Superior temporal gyrus (tissue), 1 donor: ENCODE data around the gene MAN2B1.
"Not testable (repeated sequence)": the region's sequence is repeated elsewhere in the genome, so short reads cannot be mapped to it uniquely, and the experiment has no call there.

ENCODE experiments used
- DNase-seq: peaks from one replicate; pipeline ENCODE4 v3.0.0-alpha.2; 2016; ENCODE audit errors: extremely low spot score

The MAN2B1 gene

DNA sequence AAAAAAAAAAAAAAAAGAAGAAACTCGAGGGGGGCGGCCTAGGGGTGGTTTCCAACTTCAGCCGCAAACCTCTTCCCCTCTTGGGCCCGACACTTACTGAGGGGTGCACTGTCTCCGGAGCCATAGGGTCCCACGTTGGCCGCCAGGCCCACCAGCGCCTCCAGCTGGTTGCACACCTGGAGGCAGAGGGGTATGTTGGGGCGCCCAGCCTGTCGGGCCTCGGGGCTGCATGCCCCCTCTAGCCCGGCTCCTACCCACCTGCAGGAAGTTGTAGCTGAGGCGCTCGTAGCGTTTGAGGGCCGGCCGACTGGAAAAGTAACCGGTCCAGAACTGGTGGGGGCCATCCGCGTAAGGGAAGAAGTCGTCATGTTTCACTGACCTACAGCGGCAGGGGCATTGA is 8.6 kb downstream of the MAN2B1 start:
- DNase-seq: no peak

DNA sequence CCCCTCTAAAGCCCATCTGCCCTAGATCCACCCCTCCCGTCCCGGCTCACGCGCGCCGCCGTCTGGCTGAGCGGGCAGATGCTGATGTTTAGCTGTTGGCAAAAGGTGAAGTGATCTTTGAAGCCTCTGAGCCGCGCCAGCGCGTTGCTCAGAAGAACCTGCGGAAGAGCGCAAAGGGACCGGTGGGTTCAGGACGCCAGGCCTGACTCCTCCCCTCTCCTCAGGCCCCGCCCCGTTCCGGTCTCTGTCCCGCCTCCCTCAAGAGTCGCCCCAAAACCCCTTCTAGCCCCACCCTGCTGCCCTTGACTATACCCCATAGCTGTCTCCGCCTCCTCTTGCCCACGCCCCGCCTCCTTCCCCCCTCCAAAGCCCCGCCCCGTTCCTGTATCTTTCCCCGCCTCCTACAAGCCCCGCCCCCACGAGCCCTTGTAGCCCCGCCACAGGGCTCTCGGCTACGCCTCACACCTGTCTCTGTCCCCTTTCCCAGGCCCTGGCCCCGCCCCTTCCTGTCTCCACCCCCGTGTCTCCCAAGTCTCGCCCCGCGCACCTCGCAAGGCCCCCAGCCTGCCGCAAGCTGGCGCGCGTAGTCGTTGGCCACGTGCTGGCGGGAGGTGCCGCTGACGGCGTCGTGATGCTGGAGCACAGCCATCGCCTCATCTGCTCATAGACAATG is 9.5 kb downstream of the MAN2B1 start:
- no peak for DNase-seq

DNA sequence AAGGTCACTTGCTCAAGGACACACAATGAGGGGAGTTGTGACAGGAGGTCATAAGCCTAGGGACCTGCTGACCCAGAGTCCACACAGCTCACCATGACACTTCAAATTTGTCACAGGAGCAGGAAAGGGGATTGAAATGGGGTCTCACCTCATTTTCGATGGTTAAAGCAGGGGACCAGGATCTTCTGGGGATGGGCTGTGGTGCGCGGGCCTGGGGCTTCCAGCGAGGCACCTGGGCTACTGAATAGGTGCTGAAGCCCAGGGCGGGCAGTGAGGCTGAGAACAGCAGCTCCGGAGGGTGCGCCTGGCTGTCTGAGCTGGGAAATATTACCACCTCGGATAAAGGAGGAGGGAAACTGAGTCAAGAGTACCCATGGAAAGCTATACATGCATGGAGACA is 11.0 kb downstream of the MAN2B1 start:
- no peak for DNase-seq

DNA sequence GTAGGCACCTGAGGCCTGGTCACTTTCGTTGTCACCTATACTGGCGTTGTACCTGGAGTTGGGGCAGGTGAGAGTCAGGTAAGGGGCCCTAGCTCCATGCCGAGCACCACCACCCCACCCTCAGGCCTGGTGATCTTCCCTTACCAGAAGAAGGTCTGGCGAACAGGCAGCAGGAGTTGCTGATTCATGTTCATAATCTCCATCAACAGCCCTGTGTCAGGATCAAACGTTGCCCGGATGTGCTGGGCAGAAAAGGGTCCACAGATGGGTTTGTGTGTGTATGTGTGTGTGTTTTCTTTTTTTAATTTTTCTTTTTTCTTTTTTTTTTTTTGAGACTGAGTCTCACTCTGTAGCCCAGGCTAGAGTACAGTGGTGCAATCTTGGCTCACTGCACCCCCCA is 14.3 kb downstream of the MAN2B1 start:
- no peak for DNase-seq

DNA sequence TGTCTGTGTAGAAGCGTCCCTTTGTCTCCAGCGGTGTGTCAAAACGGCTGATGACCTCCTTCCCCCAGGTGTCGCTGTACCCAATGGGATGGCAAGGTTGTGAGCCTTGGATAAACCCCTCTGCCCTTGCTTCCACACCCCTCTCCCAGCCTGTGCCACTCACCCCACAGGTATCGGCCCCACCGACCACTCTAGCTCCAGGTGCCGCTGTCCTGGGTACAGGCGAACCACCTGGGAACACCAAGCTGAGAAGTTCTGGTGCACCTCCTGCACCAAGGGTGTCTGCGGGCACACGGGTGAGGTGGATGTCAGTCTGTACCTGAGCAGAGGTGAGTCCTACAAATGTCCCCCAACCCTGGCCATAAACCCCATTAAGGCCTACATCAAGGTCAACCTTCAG is 16.6 kb downstream of the MAN2B1 start:
- no peak for DNase-seq

DNA sequence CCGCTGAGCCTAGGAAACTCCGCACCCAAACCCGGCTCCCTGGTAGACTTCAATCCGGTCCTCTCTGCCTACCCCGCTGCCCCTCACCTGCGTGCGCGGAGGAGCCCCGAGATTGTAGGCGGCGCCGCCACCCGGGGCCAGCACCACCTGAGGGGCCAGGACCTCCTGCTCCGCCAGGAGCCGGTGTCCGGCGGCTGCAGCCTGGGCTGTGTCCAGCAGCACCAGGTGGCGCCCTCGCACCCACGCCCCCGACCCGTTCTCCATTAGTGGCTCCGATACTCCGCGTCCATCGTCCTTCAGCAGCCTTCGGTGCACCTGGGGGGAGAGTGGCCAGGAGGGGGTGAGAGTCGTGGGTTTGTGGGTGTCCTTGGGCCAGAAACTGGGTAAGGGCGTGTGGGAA is 18.5 kb downstream of the MAN2B1 start:
- no peak for DNase-seq

DNA sequence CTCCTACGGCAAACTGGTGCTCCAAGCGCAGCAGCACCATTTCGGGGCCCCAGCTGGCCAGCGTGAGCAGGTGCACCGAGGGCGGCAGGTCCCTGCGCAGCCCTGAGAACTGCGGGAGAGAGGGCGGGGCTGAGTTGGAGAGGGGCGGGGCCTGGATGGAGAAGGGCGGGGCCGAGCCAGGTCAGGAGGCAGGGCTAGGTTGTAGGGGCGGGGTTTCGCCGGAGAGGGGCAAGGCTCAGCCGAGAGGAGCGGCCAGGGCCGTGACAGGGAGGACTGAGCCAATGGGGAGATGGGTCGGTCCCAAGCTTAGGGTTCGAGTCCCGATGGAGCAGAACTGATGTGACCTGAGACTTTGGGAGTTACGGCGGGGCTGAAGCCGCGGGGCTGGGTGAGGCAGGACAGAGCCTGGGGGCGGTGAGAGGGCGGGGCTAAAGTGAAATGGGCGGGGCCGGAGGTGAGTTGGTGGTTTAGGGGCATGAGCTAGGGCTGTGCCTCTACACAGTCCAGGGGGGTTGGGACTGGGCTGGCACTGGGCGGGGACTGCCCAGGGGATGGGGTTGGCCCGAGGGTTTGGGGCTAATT is 19.0 kb downstream of the MAN2B1 start:
- DNase-seq: no peak

DNA sequence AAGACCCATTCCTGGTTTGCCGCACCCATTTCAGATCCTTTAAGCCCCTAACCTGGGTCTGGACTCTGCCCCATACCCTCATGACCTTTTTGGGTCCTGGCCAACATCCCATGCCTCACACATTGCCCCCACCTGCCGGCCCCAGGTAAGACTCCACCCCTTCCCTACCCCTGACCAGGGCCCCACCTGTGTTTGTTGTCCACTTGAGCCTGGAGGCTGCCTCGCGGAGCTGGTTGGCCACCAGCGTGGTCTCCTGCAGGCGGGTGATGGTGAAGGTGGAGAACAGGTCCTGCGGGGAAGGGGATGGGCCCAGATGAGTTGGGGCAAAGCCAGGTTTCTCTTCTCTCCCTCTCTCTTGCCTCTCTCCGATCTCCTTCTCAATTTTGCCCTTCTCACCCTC is 19.5 kb downstream of the MAN2B1 start:
- DNase-seq: no peak

DNA sequence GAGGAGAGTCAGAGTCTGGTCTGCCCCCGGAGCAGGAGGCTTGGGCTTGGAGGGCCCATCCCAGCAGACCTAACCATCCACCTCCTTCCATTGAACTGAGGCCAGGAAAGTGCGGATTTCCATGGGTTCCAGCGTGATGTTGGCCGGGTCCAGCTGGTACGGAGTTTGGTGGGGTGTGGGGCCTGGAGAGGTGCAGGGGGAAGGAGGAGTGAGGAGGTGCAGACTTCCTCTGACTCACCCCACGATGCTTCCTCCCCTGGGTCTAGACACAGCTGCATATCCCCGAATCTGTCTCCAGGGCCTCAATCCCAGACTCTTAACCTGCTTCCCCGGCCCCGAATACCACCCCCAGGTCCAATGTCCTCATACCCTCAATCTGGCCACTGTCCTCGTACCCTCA is 20.0 kb downstream of the MAN2B1 start:
- no peak for DNase-seq

DNA sequence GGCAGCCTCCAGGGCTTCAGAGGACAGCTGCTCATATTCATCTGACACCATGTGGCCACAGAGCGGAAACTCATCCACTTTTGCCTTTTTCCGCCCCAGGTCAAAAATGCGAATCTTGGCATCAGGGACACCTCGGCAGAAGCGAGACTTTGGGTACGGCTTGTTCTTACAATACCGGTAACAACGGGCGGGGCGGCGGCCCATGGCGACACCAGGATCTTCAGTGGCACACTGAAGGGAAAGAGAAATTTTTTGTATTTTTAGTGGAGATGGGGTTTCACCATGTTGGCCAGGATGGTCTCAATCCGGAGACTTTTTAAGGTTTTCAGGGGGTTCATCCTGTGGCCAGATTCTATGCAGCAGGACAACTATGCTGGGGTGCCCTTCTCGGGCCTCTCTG is 22.8 kb downstream of the MAN2B1 start:
- not testable (repeated sequence) for DNase-seq

DNA sequence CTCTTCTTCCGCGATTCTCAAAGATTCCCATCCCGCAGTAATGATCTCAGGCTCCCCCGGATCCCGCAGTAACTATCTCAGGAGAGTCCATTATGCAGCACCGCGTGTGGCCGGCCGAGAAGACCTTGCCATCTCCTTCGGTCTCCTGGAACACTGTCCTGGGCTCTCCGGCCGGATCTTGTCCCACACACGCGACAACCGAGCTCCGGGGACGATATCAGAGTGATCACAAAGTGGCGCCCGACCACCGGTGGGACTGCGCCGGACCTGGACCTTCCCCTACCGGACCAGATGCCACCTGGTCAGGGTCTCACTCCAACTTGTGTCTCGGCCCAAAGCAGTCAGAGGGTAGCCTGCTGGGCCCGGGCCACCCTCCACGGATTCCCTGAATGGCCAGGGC is 24.0 kb downstream of the MAN2B1 start:
- DNase-seq: no peak

DNA sequence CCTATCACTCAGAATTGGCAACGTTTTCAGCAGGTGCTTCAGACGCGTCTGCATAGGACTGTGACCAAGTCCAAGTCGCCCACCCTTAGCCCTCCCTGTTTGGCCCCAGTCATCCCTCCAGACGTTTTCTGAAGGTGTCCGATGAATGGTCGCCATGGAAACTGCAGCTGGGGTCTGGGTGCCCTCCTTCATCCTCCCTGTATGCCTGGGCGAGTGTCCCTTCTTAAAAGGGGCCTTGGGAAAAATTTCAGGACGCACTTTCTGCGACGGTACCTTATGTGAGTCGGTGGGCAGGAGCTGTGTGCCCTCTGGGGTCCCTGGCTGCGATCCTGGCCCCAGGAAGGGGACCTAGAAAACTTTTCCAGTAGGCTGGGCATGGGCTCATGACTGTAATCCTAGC is 25.1 kb downstream of the MAN2B1 start:
- no peak for DNase-seq

DNA sequence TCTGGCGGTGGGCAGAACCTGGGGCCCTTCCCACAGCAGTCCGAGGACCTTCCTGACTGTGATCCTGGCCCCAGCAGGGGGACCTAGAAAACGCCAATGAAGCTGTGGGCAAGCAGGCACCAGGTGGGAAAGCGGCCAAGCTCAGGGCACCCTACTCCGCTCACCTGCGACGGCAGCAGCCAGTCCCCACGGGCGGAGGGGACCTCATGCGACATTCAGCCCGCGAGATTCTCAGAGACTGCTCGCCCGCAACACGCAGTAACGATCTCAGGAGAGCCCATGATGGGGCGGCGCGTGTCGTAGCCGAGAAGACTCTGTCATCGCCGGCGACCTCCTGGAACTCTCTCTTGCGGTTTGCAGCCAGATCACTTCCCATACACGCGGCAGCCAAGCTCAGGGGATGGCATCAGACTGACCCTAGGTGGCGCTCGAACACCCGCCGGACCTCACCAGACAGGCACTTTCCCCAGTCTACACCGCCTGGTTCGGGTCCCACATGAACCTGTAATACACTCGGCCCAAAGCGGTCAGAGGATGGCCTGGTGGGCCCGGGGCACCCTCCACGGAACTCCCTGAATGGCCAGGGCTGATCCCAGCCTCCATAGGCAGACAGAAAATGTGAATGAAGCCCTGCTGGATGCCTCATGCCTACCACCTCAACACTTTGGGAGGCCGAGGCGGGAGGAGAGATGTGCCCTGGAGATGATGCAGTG is 26.5 kb downstream of the MAN2B1 start:
- DNase-seq: peak; percentile 70

DNA sequence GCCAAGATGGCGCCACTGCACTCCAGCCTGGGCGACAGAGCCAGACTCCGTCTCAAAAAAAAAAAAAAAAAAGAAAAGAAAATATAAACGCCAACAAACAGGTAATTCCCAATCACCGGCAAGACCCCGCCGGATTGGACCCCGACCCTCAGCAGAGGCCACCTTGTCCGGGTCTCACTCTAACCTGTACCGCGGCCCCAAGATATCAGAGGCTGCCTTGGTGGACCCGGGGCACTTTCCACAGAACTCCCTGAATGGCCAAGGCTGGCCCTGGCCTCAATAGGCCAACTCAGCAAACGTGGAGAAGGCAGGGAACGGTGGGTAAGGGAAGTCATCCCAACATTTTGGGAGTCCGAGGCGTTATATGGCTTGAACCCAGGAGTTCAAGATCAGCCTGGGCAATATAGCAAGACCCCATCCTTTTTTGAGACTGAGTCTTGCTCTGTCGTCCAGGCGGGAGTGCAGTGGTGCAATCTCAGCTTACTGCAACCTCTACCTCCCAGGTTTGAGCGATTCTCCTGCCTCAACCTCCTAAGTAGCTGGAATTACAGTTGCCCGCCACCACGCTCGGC is 27.8 kb downstream of the MAN2B1 start:
- no peak for DNase-seq

DNA sequence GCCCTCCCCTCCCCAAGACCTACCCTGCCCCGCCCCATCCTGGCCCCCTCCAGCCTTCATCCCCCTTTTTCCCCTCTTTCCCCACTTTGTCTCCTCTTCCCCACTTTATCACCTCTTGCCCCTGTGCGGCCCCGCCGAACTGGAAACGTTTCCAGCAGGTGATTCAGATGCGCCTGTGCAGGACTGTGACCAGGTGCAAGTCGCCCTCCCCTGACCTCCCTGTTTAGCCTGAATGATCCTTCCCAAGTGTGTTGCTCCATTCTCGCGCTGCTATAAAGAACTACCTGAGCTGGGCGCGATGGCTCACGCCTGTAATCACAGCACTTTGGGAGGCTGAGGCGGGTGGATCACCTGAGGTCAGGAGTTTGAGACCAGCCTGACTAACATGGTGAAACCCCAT is 29.9 kb downstream of the MAN2B1 start:
- no peak for DNase-seq

DNA sequence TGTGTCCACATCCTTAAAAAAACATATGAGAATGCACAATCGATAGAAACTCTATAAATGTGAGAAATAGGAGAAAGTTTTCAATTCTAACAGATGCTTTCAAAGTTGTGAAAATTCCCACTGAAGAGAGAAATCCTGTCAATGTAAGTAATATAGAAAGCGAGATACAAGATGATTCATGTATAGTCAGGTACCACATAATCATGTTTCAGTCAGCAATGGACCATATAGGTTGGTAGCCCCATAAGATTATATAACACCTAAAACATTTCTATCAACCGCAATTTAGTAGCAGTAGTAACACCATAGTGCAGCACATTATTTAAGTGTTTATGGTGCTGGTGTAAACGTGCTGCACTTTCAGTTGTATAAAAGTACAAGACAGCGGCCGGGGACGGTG is 37.3 kb downstream of the MAN2B1 start:
- DNase-seq: no peak

DNA sequence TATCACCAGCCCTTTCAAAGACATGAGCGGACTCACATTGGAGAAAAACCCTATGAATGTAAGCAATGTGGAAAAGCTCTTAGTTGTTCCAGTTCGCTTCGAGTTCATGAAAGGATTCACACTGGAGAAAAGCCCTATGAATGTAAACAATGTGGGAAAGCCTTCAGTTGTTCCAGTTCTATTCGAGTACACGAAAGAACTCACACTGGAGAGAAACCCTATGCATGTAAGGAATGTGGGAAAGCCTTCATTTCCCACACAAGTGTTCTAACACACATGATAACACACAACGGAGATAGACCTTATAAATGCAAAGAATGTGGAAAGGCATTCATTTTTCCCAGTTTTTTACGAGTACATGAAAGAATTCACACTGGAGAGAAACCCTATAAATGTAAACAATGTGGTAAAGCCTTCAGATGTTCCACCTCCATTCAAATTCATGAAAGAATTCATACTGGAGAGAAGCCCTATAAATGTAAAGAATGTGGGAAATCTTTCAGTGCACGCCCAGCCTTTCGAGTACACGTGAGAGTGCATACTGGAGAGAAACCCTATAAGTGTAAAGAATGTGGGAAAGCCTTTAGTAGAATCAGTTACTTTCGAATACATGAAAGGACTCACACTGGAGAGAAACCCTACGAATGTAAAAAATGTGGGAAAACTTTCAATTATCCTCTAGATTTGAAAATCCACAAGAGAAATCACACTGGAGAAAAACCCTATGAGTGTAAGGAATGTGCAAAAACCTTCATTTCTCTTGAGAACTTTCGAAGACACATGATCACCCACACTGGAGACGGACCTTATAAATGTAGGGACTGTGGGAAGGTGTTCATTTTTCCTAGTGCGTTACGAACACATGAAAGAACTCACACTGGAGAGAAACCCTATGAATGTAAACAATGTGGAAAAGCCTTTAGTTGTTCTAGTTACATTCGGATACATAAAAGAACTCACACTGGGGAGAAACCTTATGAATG is 38.2 kb downstream of the MAN2B1 start:
- DNase-seq: no peak

DNA sequence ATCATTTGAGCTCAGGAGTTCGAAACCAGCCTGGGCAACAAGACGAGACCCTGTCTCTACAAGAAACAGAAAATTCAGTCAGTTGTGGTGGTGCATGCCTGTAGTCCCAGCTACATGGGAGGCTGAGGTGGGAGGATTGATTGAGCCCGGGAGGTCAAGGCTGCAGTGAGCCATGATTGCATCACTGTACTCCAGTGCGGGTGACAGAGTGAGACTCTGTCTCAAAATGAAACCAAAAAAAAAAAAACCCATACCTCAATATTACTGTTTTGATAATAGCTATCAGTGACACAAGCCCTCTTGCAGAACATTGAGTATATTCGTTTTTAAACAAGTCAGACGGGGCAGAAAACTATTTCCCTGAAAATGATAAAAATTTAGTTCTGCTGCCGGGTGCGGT is 39.6 kb downstream of the MAN2B1 start:
- DNase-seq: no peak

DNA sequence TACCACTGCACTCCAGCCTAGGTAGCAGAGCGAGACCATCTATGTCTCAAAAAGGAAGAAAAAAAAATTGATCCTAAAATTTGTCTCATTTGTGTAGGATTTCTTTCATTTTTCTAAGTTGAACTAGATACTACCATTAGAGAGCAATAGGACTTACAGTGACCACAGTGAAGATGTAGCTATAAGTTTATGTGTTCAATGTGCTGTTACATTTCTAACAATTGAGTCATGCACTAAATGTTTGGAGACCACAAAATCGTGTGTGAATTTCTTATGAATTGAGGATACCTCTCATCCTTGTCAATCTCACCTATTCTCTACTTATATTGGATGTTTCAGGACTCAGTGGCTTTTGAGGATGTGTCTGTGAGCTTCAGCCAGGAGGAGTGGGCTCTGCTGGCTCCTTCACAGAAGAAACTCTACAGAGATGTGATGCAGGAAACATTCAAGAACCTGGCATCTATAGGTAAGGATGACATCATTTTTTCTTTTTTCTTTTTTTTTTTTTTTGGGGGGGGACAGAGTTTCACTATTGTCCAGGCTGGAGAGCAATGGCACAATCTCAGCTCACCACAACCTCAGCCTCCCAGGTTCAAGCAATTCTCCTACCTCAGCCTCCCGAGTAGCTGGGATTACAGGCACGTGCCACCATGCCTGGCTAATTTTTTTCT is 43.0 kb downstream of the MAN2B1 start:
- no peak for DNase-seq

DNA sequence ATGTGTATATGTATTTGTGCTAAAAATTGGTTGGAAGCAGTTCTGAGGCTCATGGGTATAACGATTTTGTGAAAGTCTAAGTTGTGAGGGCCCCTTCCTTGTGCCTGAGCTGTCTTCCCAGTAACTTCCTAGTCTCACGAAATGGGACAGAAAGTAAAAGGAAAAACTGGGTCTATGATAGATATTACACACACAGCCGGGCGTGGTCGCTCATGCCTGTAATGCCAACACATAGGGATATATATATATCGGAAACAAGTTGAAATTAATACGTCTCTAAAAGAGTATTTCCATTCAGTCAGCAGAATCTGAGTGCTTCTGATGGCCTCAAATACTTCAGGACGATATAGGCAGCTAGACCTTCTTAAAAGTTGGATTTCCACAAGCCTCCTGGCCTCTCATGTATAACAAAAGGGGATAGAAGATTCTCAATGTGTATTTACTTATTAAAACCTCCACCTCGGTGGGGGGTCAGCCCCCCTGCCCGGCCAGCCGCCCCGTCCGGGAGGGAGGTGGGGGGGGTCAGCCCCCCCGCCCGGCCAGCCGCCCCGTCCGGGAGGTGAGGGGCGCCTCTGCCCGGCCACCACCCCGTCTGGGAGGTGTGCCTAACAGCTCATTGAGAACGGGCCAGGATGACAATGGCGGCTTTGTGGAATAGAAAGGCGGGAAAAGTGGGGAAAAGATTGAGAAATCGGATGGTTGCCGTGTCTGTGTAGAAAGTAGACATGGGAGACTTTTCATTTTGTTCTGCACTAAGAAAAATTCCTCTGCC is 45.1 kb downstream of the MAN2B1 start:
- DNase-seq: not testable (repeated sequence)
